HepG2 (cell line): Measurements from ENCODE around the gene PARN. TPM values are rescaled to one million over a fixed set of nuclear protein-coding genes. Genes with fewer than 3 reads are reported as not detected.

ENCODE experiments used
- ATAC-seq: fragments of 200-7000 bp; cut with Tn5 transposase; 3 replicates; pipeline ENCODE4 v1.9.1; 2020; ENCODE audit warnings: mild to moderate bottlenecking, moderate library complexity
- BruUV-seq: library from RNA; stranded (reverse); fragments of 400-500 nt; replicated peaks from 2 replicates; lab custom pipeline; 2021; lab: Mats Ljungman, UMichigan
- CTCF ChIA-PET: fragments of 300-600 bp; formaldehyde crosslinking; extraction: SDS; loops from one replicate; lab custom pipeline; 2021; ENCODE audit warnings: low total read pairs, inconsistent platforms, low intra/inter-chr PET ratio; lab: Yijun Ruan, JAX
- POLR2A ChIA-PET: fragments of 350-600 bp; sonication (Branson Sonifier 250); formaldehyde crosslinking; loops from one replicate; lab custom pipeline; 2020; ENCODE audit warnings: antibody characterized with exemption, inconsistent platforms; lab: Yijun Ruan, JAX
- DNase-seq: peaks from one replicate; pipeline ENCODE4 v3.0.0-alpha.2; 2015; ENCODE audit warnings: low spot score
- FAIRE-seq: peaks from 3 replicates; lab custom pipeline; 2011; peaks lifted over from hg19 to GRCh38; lab: Jason Lieb, UNC
- H2AFZ ChIP-seq: one replicate; pipeline ENCODE4 v1.6.1; 2011; ENCODE audit warnings: low read length, inconsistent platforms
- H3K27ac ChIP-seq: fragments of 300-600 bp; 3 replicates; pipeline ENCODE4 v1.8.0; 2011; ENCODE audit warnings: mixed run types, mild to moderate bottlenecking, mixed read lengths, low read length, inconsistent platforms; ENCODE audit not compliant: insufficient read depth; ENCODE audit errors: extremely low read length
- H3K27me3 ChIP-seq, 2 experiments: fragments of 200-600 bp in 1 of 2; 2 replicates in 1 of 2; 3 replicates in 1 of 2; pipeline versions ENCODE4 v1.6.0 to v1.8.0; 2011; ENCODE audit warnings: low read length in 2 of 2, mild to moderate bottlenecking in 2 of 2, moderate library complexity in 2 of 2, inconsistent platforms in 1 of 2; ENCODE audit not compliant: insufficient read depth in 2 of 2, control insufficient read depth in 1 of 2
- H3K36me3 ChIP-seq, 2 experiments: fragments of 200-600 bp in 1 of 2; replicated peaks in 1 of 2; 2 replicates in 1 of 2; 3 replicates in 1 of 2; pipeline versions ENCODE4 v1.5.1 to v1.8.0; 2011; ENCODE audit warnings: low read length in 2 of 2, inconsistent platforms in 1 of 2; ENCODE audit not compliant: insufficient read depth in 2 of 2, control insufficient read depth in 1 of 2
- H3K4me1 ChIP-seq: 2 replicates; pipeline ENCODE4 v1.5.1; 2012; ENCODE audit warnings: low read length, inconsistent platforms; ENCODE audit not compliant: insufficient read depth
- H3K4me2 ChIP-seq: 2 replicates; pipeline ENCODE4 v1.6.0; 2011; ENCODE audit warnings: low read depth, low read length, inconsistent platforms
- H3K4me3 ChIP-seq, 3 experiments: fragments of 200-600 bp in 1 of 3; sonication (generic), shearing (Covaris generic) in 1 of 3; replicated peaks in 1 of 3; 2 replicates each; pipeline ENCODE4 v1.5.1; 2011 to 2016; ENCODE audit warnings: low read length in 3 of 3, inconsistent platforms in 2 of 3, low read depth in 2 of 3, mild to moderate bottlenecking in 2 of 3, control low read depth in 1 of 3, mixed read lengths in 1 of 3; ENCODE audit not compliant: insufficient read depth in 1 of 3
- H3K79me2 ChIP-seq: one replicate; pipeline ENCODE4 v1.6.1; 2011; ENCODE audit warnings: low read length, inconsistent platforms; ENCODE audit not compliant: insufficient read depth
- H3K9ac ChIP-seq: 2 replicates; pipeline ENCODE4 v1.6.0; 2011; ENCODE audit warnings: mild to moderate bottlenecking, low read depth, low read length, inconsistent platforms; ENCODE audit not compliant: insufficient read depth
- H3K9me3 ChIP-seq: 2 replicates; pipeline ENCODE4 v1.5.1; 2012; ENCODE audit warnings: mild to moderate bottlenecking, low read length
- H4K20me1 ChIP-seq: 2 replicates; pipeline ENCODE4 v1.6.0; 2011; ENCODE audit warnings: inconsistent platforms, mild to moderate bottlenecking, low read length, moderate library complexity; ENCODE audit not compliant: insufficient read depth
- BHLHE40 ChIP-seq: IDR thresholded peaks from 2 replicates; pipeline ENCODE4 v1.6.1; 2011; ENCODE audit warnings: low read length, improper control_type of control experiment
- REPIN1 ChIP-seq: sonication (generic); formaldehyde crosslinking; IDR thresholded peaks from 2 replicates; pipeline ENCODE4 v1.8.0; 2022; ENCODE audit warnings: missing genetic modification reagents, low read depth, mild to moderate bottlenecking, borderline replicate concordance
- ZNF18 ChIP-seq: sonication (generic); formaldehyde crosslinking; IDR thresholded peaks from 2 replicates; pipeline ENCODE4 v1.8.0; 2022; ENCODE audit warnings: mild to moderate bottlenecking, missing genetic modification reagents; ENCODE audit not compliant: insufficient replicate concordance
- ZNF652 ChIP-seq: IDR thresholded peaks from 2 replicates; pipeline ENCODE4 v1.6.1; 2016; ENCODE audit warnings: low read depth, borderline replicate concordance
- ZNF691 ChIP-seq: sonication (generic); formaldehyde crosslinking; IDR thresholded peaks from 2 replicates; pipeline ENCODE4 v1.4.0; 2020; ENCODE audit warnings: missing genetic modification reagents, low read depth, mild to moderate bottlenecking, borderline replicate concordance
- WGBS: methylation state at CpG from one replicate; pipeline ENCODE4 v1.1.6; 2017; ENCODE audit warnings: low lambda C conversion rate; 5-methylcytosine and 5-hydroxymethylcytosine counted together
- in situ Hi-C: cut with HindIII; loops from 2 replicates; pipeline ENCODE4 v1.10.0; 2017; ENCODE audit warnings: low pct_unique_long_range_greater_than_20kb; ENCODE audit not compliant: extremely low pct_ligation_motif_present
- intact Hi-C: fragments of 100-400 bp; cut with micrococcal nuclease; formaldehyde crosslinking; loops from one replicate; pipeline ENCODE4 v1.10.0; 2022; ENCODE audit not compliant: unreplicated experiment
- polyA plus RNA-seq, 8 experiments: library from polyadenylated mRNA; depleted of rRNA in 3 of 8; stranded (reverse) in 7 of 8; unstranded in 1 of 8; fragments of >200 nt; fragmentation: Illumina TruSeq in 4 of 8; extraction: Trizol in 4 of 8; gene quantifications; 2 replicates each; pipeline versions ENCODE4 v1.2.1 to v1.2.3, GENCODE V29; 2011 to 2016; ENCODE audit warnings: low read depth in 4 of 8, missing spikeins in 1 of 8, mixed read lengths in 1 of 8; ENCODE audit not compliant: insufficient read depth in 1 of 8
- total RNA-seq, 5 experiments: library from RNA; depleted of rRNA; stranded (reverse); fragments of >200 nt; fragmentation: Illumina TruSeq; extraction: Trizol; gene quantifications; 2 replicates each; pipeline ENCODE4 v1.2.3, GENCODE V29; 2016; ENCODE audit warnings: low read depth in 1 of 5

Gene PARN
- total and polyA plus RNA-seq, 2 of the 13 experiments (the other 11 are each of a cell fraction or from before 2014, with no cell fraction given): 13.3 to 47.6 TPM

DNA sequence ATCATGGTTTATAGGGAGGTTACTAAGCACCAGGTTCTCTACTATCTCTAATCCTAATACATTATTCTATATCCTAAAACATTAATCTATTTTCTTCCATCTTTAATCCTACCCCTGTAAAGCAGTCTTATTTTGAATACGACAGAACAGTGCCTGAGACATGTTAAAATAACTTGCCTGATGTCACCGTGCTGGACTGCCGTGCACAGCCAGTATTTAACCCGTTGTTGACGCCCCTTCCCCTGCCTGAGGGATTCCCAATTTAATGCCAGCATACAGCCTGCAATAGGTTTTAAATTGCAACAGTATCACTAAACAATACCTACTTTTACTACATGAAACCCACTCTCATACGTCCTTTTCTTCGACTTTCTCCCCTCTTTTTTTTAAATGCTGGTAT is 133.3 kb downstream of the PARN start:
- no peak overlapping the region for H3K4me3 ChIP-seq
- peak; percentile 53; the same call in 1 of the 2 replicates for TF ChIP-seq ZNF652 (CRISPR knock-in tag)
- no peak for TF ChIP-seq BHLHE40
- no peak for TF ChIP-seq ZNF691 (CRISPR knock-in tag)
- peak; percentile 2 for TF ChIP-seq ZNF18
- TF ChIP-seq REPIN1 (CRISPR knock-in tag): 0 out of 2 replicates have a peak, but pooled peaks have one; percentile 18
- TF ChIP-seq, all 625 proteins: peak for 3
- CTCF ChIA-PET: no interaction called here
- Histone ChIP-seq H3K27me3 (no peaks in the 10 kb centered on the region), H3K4me1 (peaks cover 98% of the 10 kb centered on the region), H3K79me2 (peaks cover 5% of the 10 kb centered on the region), H3K9me3 (no peaks in the 10 kb centered on the region), H3K4me2 (no peak overlapping the region), H4K20me1 (no peaks in the 10 kb centered on the region), H3K9ac (no peak overlapping the region), H2AFZ (no peak overlapping the region), H3K36me3 (peaks cover 0 to 4% of the 10 kb centered on the region in 2 experiments; a peak in 1 of 5 replicates), H3K27ac (peak overlapping the region; percentile 63)
- no peak for ATAC-seq
- BruUV-seq: no TSS peak
- POLR2A ChIA-PET: interaction anchor here (1.6 to 2.0 kb wide), 2 partner anchors 10 to 14 kb away, joined by 9 to 16 read pairs; no protein-coding TSS in a partner anchor
- intact Hi-C loops: no loop called here
- no peak for DNase-seq
- in situ Hi-C loops: no loop called here
- 84% methylated on average over 7 of the region's 7 CpGs for WGBS
- FAIRE-seq: no peak
